CD14-positive monocyte (primary cell): ENCODE data around the gene SPECC1L. TPM values are rescaled to one million over a fixed set of nuclear protein-coding genes. Genes with fewer than 3 reads are reported as not detected.

Source experiments
- DNase-seq, 3 donors: peaks; one replicate each; pipeline ENCODE4 v3.0.0-alpha.2; 2011 to 2022
- H2AFZ ChIP-seq: 2 replicates; pipeline ENCODE4 v1.6.0; 2012; ENCODE audit warnings: mild to moderate bottlenecking, low read depth, low read length, inconsistent platforms; ENCODE audit not compliant: insufficient read depth, poor library complexity, severe bottlenecking
- H3K27ac ChIP-seq, 2 donors: 1 replicate in 1 of 2; 2 replicates in 1 of 2; pipeline ENCODE4 v1.5.1; 2012 to 2013; ENCODE audit warnings: low read length in 2 of 2, control low read depth in 1 of 2, inconsistent platforms in 1 of 2, low read depth in 1 of 2, mild to moderate bottlenecking in 1 of 2
- H3K27me3 ChIP-seq, 2 donors: one replicate each; pipeline versions ENCODE4 v1.6.0 to v1.6.1; 2011 to 2013; ENCODE audit warnings: low read length in 2 of 2; ENCODE audit not compliant: control insufficient read depth in 2 of 2, insufficient read depth in 2 of 2
- H3K36me3 ChIP-seq, 2 donors: replicated peaks in 1 of 2; 1 replicate in 1 of 2; 2 replicates in 1 of 2; pipeline versions ENCODE4 v1.5.1 to v1.6.1; 2012 to 2013; ENCODE audit warnings: low read length in 2 of 2, control low read depth in 1 of 2, inconsistent platforms in 1 of 2, mild to moderate bottlenecking in 1 of 2; ENCODE audit not compliant: insufficient read depth in 2 of 2, control insufficient read depth in 1 of 2
- H3K4me1 ChIP-seq, 2 donors: 1 replicate in 1 of 2; 2 replicates in 1 of 2; pipeline versions ENCODE4 v1.5.1 to v1.6.1; 2012 to 2013; ENCODE audit warnings: low read length in 2 of 2, control low read depth in 1 of 2, inconsistent platforms in 1 of 2, mild to moderate bottlenecking in 1 of 2, moderate library complexity in 1 of 2; ENCODE audit not compliant: insufficient read depth in 2 of 2, control insufficient read depth in 1 of 2
- H3K4me2 ChIP-seq: replicated peaks from 2 replicates; pipeline ENCODE3; 2012; ENCODE audit warnings: low read length, moderate library complexity, mild to moderate bottlenecking; ENCODE audit not compliant: poor library complexity, severe bottlenecking; ENCODE audit errors: extremely low read depth
- H3K4me3 ChIP-seq, 3 experiments: fragments of 200-600 bp in 1 of 3; sonication (generic) in 1 of 3; replicated peaks in 1 of 3; 1 replicate in 2 of 3; 2 replicates in 1 of 3; pipeline ENCODE4 v1.5.1; 2011 to 2013; ENCODE audit warnings: low read length in 3 of 3, mild to moderate bottlenecking in 3 of 3, control low read depth in 2 of 3, low read depth in 2 of 3, inconsistent platforms in 1 of 3, moderate library complexity in 1 of 3
- H3K79me2 ChIP-seq: 2 replicates; pipeline ENCODE4 v1.6.0; 2012; ENCODE audit warnings: mild to moderate bottlenecking, control low read depth, inconsistent platforms, low read length, moderate library complexity; ENCODE audit not compliant: insufficient read depth
- H3K9ac ChIP-seq: 2 replicates; pipeline ENCODE4 v1.6.0; 2017; ENCODE audit warnings: low read length, mild to moderate bottlenecking; ENCODE audit not compliant: insufficient read depth, poor library complexity, severe bottlenecking
- H3K9me3 ChIP-seq, 2 donors: replicated peaks in 1 of 2; 1 replicate in 1 of 2; 2 replicates in 1 of 2; pipeline versions ENCODE4 v1.5.1 to v1.6.1; 2012 to 2013; ENCODE audit warnings: low read length in 2 of 2, control low read depth in 1 of 2; ENCODE audit not compliant: control insufficient read depth in 1 of 2, insufficient read depth in 1 of 2
- H4K20me1 ChIP-seq: 2 replicates; pipeline ENCODE4 v1.6.0; 2012; ENCODE audit warnings: mild to moderate bottlenecking, low read length, control low read depth, moderate library complexity; ENCODE audit not compliant: insufficient read depth
- H3K27ac Mint-ChIP-seq, 7 donors: one replicate each; pipeline ENCODE4 v1.8.0; 2020; ENCODE audit warnings: mild to moderate bottlenecking in 7 of 7, mixed read lengths in 7 of 7, moderate library complexity in 6 of 7, inconsistent platforms in 2 of 7
- H3K27me3 Mint-ChIP-seq, 3 donors: one replicate each; pipeline ENCODE4 v1.8.0; 2021 to 2022; ENCODE audit warnings: low read depth in 3 of 3, mild to moderate bottlenecking in 3 of 3, mixed read lengths in 3 of 3, moderate library complexity in 3 of 3, inconsistent platforms in 1 of 3
- H3K36me3 Mint-ChIP-seq, 2 donors: one replicate each; pipeline ENCODE4 v1.8.0; 2020; ENCODE audit warnings: mixed read lengths in 2 of 2, inconsistent platforms in 1 of 2, mild to moderate bottlenecking in 1 of 2
- H3K4me1 Mint-ChIP-seq: one replicate; pipeline ENCODE4 v1.8.0; 2020; ENCODE audit warnings: mild to moderate bottlenecking, mixed read lengths
- H3K4me3 Mint-ChIP-seq, 2 donors: one replicate each; pipeline ENCODE4 v1.8.0; 2020; ENCODE audit warnings: mild to moderate bottlenecking in 2 of 2, mixed read lengths in 2 of 2, moderate library complexity in 1 of 2
- H3K9me3 Mint-ChIP-seq, 7 donors: one replicate each; pipeline ENCODE4 v1.8.0; 2020 to 2022; ENCODE audit warnings: mixed read lengths in 7 of 7, mild to moderate bottlenecking in 6 of 7, moderate library complexity in 6 of 7, inconsistent platforms in 2 of 7
- WGBS: methylation state at CpG from one replicate; pipeline ENCODE4 v1.1.5; 2013; ENCODE audit warnings: missing lambda C conversion rate; ENCODE audit not compliant: insufficient coverage; 5-methylcytosine and 5-hydroxymethylcytosine counted together
- intact Hi-C, 2 donors: fragments of 100-400 bp; cut with micrococcal nuclease; formaldehyde crosslinking; loops; one replicate each; pipeline versions ENCODE4 v1.15.0 to v1.15.1; 2023
- polyA plus RNA-seq, 3 donors: library from polyadenylated mRNA; depleted of rRNA in 1 of 3; unstranded in 2 of 3; stranded (reverse) in 1 of 3; fragments of 300-500 nt in 2 of 3; fragments of >200 nt in 1 of 3; fragmentation: Illumina TruSeq in 2 of 3; gene quantifications; 1 replicate in 2 of 3; 2 replicates in 1 of 3; pipeline ENCODE4 v1.2.3, GENCODE V29; 2012 to 2021
- TF ChIP-seq, protein P1 (sequence below): fragments of 200-600 bp; IDR thresholded peaks from one replicate; pipeline ENCODE4 v1.8.0; 2022; ENCODE audit warnings: antibody characterized with exemption, mild to moderate bottlenecking

Gene SPECC1L
- polyA plus RNA-seq, 3 donors, result 2.5 to 7.2 (median 4.9) TPM

DNA sequence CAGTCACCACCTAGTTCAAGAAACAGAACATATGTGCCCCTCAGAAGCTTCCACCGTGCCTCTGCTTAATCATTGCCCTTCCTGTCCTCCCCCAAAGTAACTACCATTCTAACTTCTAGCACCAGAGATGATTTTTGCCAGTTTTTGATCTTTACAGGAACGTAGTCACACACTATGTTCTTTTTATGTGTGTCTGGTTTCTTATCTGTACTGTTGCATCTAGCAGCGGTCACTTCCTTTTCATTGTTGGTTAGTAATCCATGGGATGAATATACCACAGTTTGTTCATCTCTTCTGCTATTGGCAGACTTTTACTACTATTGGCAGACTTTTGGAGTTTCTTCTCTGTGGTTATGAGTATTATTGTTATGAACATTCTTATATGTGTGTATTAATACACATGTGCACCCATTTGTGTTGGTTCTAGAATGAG, 34.6 kb downstream of the SPECC1L start:
- Mint-ChIP-seq H3K4me3 (no peak overlapping the region), H3K27me3 (no peaks in the 10 kb centered on the region), H3K4me1 (peaks cover 42% of the 10 kb centered on the region), H3K36me3 (peaks cover 44 to 47% of the 10 kb centered on the region in 2 donors), H3K9me3 (no peaks in the 10 kb centered on the region), H3K27ac (no peak overlapping the region)
- no peak overlapping the region for H2AFZ ChIP-seq
- H3K9ac ChIP-seq, result no peak overlapping the region
- no CpG with 5 or more reads among the region's 3 CpGs for WGBS
- no peak overlapping the region for H3K4me2 ChIP-seq
- no peaks in the 10 kb centered on the region for H3K9me3 ChIP-seq
- H3K79me2 ChIP-seq, result peaks cover 66% of the 10 kb centered on the region
- no peaks in the 10 kb centered on the region for H3K27me3 ChIP-seq
- H3K4me1 ChIP-seq, result peaks cover 26 to 31% of the 10 kb centered on the region in 2 donors
- no peak overlapping the region for H3K27ac ChIP-seq
- no peak overlapping the region for H3K4me3 ChIP-seq
- TF ChIP-seq, protein P1, sequence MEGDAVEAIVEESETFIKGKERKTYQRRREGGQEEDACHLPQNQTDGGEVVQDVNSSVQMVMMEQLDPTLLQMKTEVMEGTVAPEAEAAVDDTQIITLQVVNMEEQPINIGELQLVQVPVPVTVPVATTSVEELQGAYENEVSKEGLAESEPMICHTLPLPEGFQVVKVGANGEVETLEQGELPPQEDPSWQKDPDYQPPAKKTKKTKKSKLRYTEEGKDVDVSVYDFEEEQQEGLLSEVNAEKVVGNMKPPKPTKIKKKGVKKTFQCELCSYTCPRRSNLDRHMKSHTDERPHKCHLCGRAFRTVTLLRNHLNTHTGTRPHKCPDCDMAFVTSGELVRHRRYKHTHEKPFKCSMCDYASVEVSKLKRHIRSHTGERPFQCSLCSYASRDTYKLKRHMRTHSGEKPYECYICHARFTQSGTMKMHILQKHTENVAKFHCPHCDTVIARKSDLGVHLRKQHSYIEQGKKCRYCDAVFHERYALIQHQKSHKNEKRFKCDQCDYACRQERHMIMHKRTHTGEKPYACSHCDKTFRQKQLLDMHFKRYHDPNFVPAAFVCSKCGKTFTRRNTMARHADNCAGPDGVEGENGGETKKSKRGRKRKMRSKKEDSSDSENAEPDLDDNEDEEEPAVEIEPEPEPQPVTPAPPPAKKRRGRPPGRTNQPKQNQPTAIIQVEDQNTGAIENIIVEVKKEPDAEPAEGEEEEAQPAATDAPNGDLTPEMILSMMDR, result no peak
- intact Hi-C loops, result no loop called here
- H3K36me3 ChIP-seq, result peaks cover 17 to 58% of the 10 kb centered on the region in 2 donors
- peaks cover 8% of the 10 kb centered on the region for H4K20me1 ChIP-seq
- no peak for DNase-seq

GRCh38 chr22:24310969-24311368, 40.3 kb downstream of the SPECC1L start:
- Histone ChIP-seq H3K27ac (no peak overlapping the region), H3K36me3 (peaks cover 46 to 85% of the 10 kb centered on the region in 2 donors), H3K27me3 (no peaks in the 10 kb centered on the region), H3K4me1 (no peaks in the 10 kb centered on the region), H3K9me3 (no peaks in the 10 kb centered on the region), H3K4me3 (no peak overlapping the region), H3K9ac (no peak overlapping the region), H2AFZ (no peak overlapping the region), H4K20me1 (no peaks in the 10 kb centered on the region), H3K4me2 (no peak overlapping the region), H3K79me2 (peaks cover 47% of the 10 kb centered on the region)
- DNase-seq, result no peak
- intact Hi-C loops, result no loop called here
- Mint-ChIP-seq H3K4me1 (no peaks in the 10 kb centered on the region), H3K9me3 (peaks cover 0 to 3% (median 0%) of the 10 kb centered on the region in 7 donors), H3K36me3 (peaks cover 58 to 71% of the 10 kb centered on the region in 2 donors), H3K27ac (no peak overlapping the region), H3K27me3 (no peaks in the 10 kb centered on the region), H3K4me3 (no peak overlapping the region)
- no CpG with 5 or more reads among the region's 2 CpGs for WGBS
- TF ChIP-seq, protein P1, result no peak
